Epithelial cell of umbilical artery (primary cell): ENCODE measurements around the gene PLEKHD1. TPM values are rescaled to one million over a fixed set of nuclear protein-coding genes. Genes with fewer than 3 reads are reported as not detected.

Experiments used
- total RNA-seq: library from RNA; depleted of rRNA; stranded (reverse); fragments of >200 nt; gene quantifications from 2 replicates; pipeline ENCODE4 v1.2.3, GENCODE V29; 2014

PLEKHD1 gene
- total RNA-seq, result under 0.01 TPM in 1 of 2 replicates, not detected in the other

GRCh38 chr14:69484444-69485314 lies at the start of gene PLEKHD1:
Gene PLEKHD1, plus strand, starts transcription at chr14:69484728. Its CDS starts 238 bp downstream, at chr14:69484966.

DNA sequence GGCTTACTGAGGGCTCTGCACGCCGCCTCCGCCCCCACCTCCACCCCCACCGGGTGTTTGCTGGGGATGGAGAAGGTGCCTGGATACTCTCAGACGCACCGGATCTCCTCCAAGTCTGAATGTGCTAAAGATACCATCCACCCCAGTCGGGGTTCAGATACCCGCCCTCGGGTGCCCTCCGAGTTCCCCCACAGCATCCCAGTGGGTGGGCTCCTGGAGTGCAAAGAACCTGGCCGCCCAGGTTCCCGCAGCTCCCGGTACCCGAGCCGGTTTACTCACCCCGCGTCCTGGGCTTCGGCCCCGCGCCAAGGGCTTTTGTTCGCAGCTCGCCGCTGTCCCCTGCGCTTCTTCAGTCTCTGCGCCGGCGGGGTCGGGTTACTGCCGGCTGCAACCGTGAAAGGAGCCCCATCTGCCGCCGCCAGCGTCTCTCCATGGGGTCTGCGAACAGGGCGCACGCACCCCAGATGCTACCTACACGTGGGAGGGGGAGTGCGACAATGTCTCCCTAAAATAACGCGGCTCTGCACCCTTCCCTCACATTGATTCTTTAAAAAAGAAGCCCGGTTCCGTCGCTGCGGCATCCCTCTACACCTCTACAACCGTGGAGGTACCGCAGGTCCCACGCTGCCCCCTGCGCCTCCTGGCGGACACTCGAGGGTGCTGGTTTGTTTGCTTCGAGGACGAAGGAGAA lies 89.9 kb downstream of the PLEKHD1 start, which contains the start of gene CCDC177:
Gene CCDC177, minus strand, starts transcription at position 609 of the 691 bp plus-strand sequence. CDS start 1,249 bp downstream, outside the sequence.

Other genes with a start within 250 kb of the PLEKHD1 start
- 0.30 and 0.65 TPM in 2 replicates for gene GALNT16, start 224.6 kb upstream of the PLEKHD1 start, total RNA-seq
- gene ERH, start 86.4 kb upstream of the PLEKHD1 start, total RNA-seq, result 178 and 191 TPM in 2 replicates
- gene SLC39A9, start 86.0 kb upstream of the PLEKHD1 start, total RNA-seq, result 96.2 and 115 TPM in 2 replicates
- not detected in 2 replicates for gene CCDC177, start 90.1 kb downstream of the PLEKHD1 start, total RNA-seq
- gene SUSD6, start 126.9 kb downstream of the PLEKHD1 start, total RNA-seq, result 7.9 and 9.1 TPM in 2 replicates